IPS DF 4.7 (cell line): Measurements from ENCODE around the gene KIZ.

ENCODE experiments used
- DNase-seq: peaks from one replicate; pipeline ENCODE4 v3.0.0-alpha.2; 2013; ENCODE audit warnings: low spot score; ENCODE audit errors: extremely low read depth

Gene KIZ

GRCh38 chr20:21258411-21258810 is 132.5 kb downstream of the KIZ start:
- DNase-seq: no peak

GRCh38 chr20:21259346-21259745 is 133.5 kb downstream of the KIZ start:
- DNase-seq: no peak

- no peak for DNase-seq
These were observed 136.9 kb downstream of the KIZ start for GRCh38 chr20:21262812-21263211.

- DNase-seq: no peak
These were observed 139.6 kb downstream of the KIZ start for GRCh38 chr20:21265261-21266190.

- DNase-seq: no peak
These were observed 140.3 kb downstream of the KIZ start for GRCh38 chr20:21266191-21266536.

- no peak for DNase-seq
These were observed 143.9 kb downstream of the KIZ start for GRCh38 chr20:21269772-21270171.

GRCh38 chr20:21270806-21271205 is 144.9 kb downstream of the KIZ start:
- DNase-seq: no peak

- DNase-seq: no peak
These were observed 146.4 kb downstream of the KIZ start for GRCh38 chr20:21272279-21272678.

GRCh38 chr20:21272679-21273078 is 146.8 kb downstream of the KIZ start:
- no peak for DNase-seq

GRCh38 chr20:21273755-21274386 is 148.0 kb downstream of the KIZ start:
- DNase-seq: no peak

- no peak for DNase-seq
These were observed 152.9 kb downstream of the KIZ start for GRCh38 chr20:21278829-21279228.

- DNase-seq: no peak
These were observed 154.0 kb downstream of the KIZ start for GRCh38 chr20:21279706-21280521.

GRCh38 chr20:21280522-21281016 is 154.7 kb downstream of the KIZ start:
- DNase-seq: no peak

- no peak for DNase-seq
These were observed 160.9 kb downstream of the KIZ start for GRCh38 chr20:21286775-21287174.

- DNase-seq: no peak
These were observed 162.9 kb downstream of the KIZ start for GRCh38 chr20:21288587-21289370.

- DNase-seq: no peak
These were observed 163.8 kb downstream of the KIZ start for GRCh38 chr20:21289651-21290050.

GRCh38 chr20:21291026-21291425 is 165.1 kb downstream of the KIZ start:
- DNase-seq: no peak

GRCh38 chr20:21294755-21295154 is 168.9 kb downstream of the KIZ start:
- no peak for DNase-seq
